ENCODE measurements around the gene CCDC187.

CCDC187 gene

GRCh38 chr9:136339173-136339957 lies 35.5 kb upstream of the CCDC187 start:
- DNase-seq (ENCODE audit: low read depth): peak; percentile 52

GRCh38 chr9:136338511-136338910 lies 34.6 kb upstream of the CCDC187 start:
- no peak for DNase-seq (ENCODE audit: low read depth)

GRCh38 chr9:136337416-136338395 lies 33.8 kb upstream of the CCDC187 start:
- DNase-seq (ENCODE audit: low read depth): no peak

- DNase-seq (ENCODE audit: low read depth): no peak
Measured at GRCh38 chr9:136336881-136337280, 33.0 kb upstream of the CCDC187 start.

- no peak for DNase-seq (ENCODE audit: low read depth)
Measured at GRCh38 chr9:136336156-136336870, 32.4 kb upstream of the CCDC187 start.

GRCh38 chr9:136335296-136336155 lies 31.6 kb upstream of the CCDC187 start:
- peak; percentile 22 for DNase-seq (ENCODE audit: low read depth)

GRCh38 chr9:136334541-136334940 lies 30.6 kb upstream of the CCDC187 start:
- DNase-seq (ENCODE audit: low read depth): no peak

DNA sequence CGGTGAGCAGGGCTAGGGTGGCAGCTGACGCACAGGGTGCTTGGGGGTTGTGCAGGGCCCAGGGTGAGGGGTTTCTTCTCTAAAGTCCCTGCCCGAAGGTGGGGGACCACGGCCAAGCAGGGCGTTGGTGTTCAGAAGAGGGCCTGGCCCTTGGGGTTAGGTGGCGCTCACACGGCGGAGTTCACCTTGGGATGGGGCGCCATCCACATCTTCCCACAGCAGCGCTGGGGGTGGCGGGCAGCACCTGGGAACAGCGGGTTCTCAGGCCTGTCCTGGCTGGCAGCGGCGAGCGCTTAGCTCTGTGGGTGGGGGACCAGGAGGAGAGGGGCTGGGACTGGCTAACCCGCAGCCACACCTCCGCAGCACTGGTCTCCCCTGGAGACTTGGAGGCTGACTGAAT lies 29.6 kb upstream of the CCDC187 start:
- DNase-seq (ENCODE audit: low read depth): no peak

DNA sequence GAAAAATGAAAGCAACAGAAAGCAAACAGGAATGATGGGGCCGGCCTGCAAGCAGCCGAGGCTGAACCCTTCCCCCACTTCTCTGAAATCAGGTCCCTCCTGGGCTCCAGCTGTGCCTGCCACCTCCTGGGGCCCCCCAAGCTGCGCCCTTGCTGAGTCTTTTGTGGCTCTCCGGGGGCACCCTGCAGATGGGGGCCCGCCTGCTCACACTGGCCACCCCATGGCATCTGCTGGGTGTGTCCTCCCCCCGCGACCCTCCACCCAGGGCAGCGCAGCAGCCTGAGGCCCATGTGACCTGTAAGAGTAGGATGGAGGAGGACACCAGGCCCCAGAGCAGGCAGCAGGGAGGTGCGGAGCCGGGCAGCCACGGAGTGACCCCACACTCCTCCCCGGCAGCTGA lies 29.2 kb upstream of the CCDC187 start:
- no peak for DNase-seq (ENCODE audit: low read depth)

DNA sequence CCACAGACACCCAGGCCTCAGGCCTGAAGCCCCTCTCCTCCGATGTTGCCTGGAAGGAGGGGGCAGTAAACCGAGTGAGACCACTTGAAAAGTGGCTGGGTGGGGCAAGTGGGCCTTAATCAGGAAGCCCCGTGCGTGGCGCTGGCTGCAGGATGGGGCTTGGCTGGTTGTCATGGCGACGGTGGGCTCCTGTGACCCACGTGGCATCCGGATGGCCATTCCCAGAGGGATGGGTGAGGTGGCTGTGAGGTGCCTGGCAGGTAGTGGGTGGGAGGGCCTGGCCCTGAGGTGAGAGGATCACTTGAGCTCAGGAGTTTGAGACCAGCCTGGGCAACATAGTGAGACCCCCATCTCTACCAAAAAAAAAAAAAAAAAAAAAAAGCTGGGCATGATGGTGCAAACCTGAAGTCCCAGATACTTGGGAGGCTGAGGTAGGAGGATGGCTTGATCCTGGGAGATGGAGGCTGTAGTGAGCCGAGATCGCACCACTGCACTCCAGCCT lies 28.6 kb upstream of the CCDC187 start:
- no peak for DNase-seq (ENCODE audit: low read depth)

- DNase-seq (ENCODE audit: low read depth): no peak
Measured at GRCh38 chr9:136331556-136332481, 27.9 kb upstream of the CCDC187 start.

GRCh38 chr9:136331030-136331429 lies 27.1 kb upstream of the CCDC187 start:
- DNase-seq (ENCODE audit: low read depth): no peak

DNA sequence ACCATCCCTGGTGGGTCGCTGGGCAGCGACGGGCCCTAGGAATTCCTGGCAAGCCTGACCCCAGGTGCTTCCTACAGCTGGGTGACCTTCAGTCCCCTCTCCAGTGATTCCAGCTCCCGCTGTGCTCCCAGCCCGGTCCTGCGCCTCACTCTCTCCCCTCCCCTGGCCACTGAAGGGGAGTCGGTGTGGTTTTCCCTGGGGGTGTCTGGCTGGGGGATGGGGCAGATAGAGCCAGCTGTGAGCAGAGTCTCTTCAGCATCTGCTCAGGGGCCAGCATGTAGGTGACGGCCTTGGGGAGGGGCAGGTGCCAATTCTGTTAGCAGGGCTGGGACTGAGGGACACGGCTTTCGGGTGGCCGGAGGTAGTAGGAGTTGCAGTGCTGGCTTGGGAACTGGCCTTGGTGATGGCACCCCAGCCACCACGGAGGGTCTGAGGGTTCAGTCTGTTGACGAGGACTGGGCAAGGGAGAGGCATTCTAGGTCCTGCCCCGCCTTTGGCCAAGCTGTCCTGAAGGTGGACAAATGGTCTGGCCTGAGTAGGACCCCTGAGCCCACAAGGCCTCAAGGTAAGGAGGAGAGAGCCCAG lies 26.6 kb upstream of the CCDC187 start:
- no peak for DNase-seq (ENCODE audit: low read depth)

- DNase-seq (ENCODE audit: low read depth): no peak
Measured at GRCh38 chr9:136329636-136330405, 25.9 kb upstream of the CCDC187 start.

GRCh38 chr9:136329211-136329627 lies 25.3 kb upstream of the CCDC187 start:
- DNase-seq (ENCODE audit: low read depth): no peak

- peak; percentile 66 for DNase-seq (ENCODE audit: low read depth)
Measured at GRCh38 chr9:136328622-136329041, 24.7 kb upstream of the CCDC187 start.

DNA sequence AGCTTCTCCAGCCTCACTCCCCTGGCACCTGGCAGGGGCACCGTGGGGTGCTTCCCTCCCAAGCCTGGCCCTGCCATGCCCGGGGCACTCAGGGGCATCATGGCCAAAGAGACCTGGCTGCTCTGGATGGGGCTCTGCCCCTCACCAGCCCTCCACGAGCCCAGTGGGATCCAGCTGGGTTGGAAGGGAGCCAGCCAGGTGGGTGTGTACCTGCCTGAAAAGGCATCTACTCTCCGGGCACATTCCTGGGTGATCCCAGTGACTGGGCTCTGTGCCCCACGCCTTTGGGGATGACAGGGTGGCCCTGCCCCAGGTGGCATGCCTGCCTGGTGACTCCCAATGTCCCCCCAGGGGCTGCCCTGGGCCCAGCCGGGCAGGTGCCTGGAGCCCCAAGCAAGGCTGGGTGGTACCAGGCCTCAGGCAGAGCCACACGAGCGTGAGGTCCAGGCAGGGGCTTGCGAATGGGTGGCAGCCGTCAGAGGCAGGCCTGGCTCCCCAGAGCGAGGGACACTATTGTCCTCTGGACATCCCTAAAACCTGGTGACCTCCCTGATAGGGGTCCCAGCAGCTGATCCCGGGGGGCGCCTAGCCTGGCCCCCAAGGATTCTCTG lies 24.2 kb upstream of the CCDC187 start:
- DNase-seq (ENCODE audit: low read depth): no peak

DNA sequence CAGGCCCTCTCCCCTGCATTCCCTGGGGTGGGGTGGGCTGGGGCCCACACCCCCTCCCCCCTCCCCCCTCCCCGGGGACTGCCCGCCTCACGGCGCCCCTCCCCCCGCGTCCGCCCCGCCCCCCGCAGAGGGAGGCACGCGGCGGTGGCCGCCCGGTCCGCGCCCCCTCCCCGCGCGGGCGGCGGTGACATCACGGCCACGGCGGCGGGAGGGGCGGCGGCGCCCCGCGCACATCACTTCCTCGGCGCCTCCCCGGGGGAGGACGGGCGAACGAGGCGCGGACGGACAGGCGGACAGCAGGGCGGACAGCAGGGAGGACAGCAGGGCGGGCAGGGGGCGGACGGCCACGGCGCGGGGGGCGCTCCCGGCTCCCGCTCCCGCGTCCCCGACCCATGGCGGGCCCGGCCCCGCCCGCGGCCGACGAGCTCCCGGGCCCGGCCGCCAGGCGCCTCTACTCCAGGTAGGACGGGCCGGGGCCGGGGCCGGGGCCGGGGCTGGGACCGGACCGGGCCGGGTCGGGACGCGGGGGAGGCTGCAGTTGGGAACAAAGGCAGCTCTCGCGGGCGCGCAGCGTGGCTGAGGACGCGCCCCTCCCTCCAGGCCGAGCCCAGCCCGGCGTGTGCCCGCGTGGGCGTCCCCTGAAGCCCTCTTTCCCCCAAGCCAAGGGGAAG lies 23.5 kb upstream of the CCDC187 start, which contains the start of gene GPSM1:
Gene GPSM1 (plus strand): TSS at position 236 of the 671 bp plus-strand sequence. CDS start 157 bp downstream, at position 393.
- peak; percentile 43 for DNase-seq (ENCODE audit: low read depth)
